Left forelimb (tissue), 1 donor: ENCODE results near the gene ACAT1.
"Not testable (repeated sequence)": the region's sequence is repeated elsewhere in the genome, so short reads cannot be mapped to it uniquely, and the experiment has no call there.

Experiments
- DNase-seq: peaks from one replicate; pipeline ENCODE4 v3.0.0-alpha.2; 2018; ENCODE audit warnings: low spot score

The ACAT1 gene

DNA sequence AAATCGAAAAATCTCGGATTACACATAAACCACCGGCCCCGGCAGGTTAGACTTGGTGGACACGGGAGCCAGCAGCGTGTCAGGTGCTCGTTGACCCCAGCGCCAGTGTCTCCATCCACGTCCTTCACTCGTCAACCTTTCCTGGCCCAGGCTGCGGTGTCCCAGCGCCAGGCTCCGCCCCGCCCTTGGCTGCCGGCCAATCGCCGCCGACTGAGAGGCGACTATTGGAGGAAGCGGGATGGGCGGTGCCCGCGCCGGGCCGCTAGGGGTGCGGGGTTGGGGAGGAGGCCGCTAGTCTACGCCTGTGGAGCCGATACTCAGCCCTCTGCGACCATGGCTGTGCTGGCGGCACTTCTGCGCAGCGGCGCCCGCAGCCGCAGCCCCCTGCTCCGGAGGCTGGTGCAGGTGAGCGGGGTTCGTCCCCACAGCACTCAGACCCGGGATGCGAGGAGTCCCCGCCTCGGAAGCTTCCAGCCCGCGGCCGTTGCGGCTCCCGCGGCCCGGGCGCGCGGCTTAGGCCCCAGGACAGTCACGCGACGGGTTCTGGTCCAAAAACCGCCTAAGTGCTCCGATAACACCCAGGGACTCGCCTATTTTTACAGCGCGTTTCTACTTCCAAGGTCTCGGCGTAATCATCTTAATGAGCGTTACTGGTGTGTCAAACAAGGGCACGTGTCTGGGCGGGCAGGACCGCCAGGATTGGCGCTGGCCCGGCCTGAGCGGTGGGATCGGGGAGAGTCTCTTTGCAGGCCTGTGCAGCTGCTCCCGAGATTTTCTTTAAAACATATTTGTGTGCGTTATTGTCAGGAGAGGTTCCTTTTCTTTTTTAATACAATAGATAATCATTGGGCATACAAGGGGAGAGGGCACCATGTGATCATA, at the start of gene ACAT1:
Gene ACAT1 (plus strand): TSS at position 294 of the 882 bp plus-strand sequence. CDS start 40 bp downstream, at position 334.
- peak; percentile 98 for DNase-seq

DNA sequence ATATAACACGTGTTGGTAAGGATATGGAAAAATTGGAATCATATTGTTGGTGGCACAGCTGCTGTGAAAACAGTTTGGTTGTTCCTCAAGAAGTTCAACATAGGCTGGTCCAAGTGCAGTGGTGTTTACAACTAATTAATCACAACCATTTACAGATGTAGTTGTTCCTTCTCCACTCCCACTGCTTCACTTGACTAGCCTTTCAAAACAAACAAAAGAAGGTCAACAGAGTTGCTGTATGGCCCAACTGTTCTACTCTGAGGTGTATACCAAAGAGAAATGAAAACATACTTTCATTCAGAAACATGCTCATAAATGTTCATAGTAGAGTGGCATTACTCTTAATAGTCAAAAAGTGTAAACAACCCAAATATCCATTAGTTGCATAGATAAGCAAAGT, 36.6 kb upstream of the ACAT1 start:
- DNase-seq: no peak

- DNase-seq: no peak
Observed at GRCh38 chr11:108085672-108086071, 35.7 kb upstream of the ACAT1 start.

DNA sequence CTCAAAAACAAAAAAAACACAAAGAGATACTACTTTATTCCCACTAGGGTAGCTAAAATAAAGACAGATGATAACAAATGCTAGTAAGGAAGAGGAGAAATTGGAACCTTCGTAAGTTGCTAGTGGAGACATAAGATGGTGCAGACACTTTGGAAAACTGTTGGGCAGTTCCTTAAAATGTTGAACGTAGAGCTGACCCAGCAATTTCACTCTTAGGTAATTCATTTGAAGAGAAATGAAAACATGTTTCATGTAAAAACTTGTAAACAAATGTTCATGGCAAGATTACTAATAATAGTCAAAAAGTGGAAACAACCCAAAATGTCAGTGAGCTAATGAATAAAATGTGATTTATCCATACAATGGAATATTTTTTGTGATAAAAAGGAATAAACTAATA, 29.2 kb upstream of the ACAT1 start:
- no peak for DNase-seq

DNA sequence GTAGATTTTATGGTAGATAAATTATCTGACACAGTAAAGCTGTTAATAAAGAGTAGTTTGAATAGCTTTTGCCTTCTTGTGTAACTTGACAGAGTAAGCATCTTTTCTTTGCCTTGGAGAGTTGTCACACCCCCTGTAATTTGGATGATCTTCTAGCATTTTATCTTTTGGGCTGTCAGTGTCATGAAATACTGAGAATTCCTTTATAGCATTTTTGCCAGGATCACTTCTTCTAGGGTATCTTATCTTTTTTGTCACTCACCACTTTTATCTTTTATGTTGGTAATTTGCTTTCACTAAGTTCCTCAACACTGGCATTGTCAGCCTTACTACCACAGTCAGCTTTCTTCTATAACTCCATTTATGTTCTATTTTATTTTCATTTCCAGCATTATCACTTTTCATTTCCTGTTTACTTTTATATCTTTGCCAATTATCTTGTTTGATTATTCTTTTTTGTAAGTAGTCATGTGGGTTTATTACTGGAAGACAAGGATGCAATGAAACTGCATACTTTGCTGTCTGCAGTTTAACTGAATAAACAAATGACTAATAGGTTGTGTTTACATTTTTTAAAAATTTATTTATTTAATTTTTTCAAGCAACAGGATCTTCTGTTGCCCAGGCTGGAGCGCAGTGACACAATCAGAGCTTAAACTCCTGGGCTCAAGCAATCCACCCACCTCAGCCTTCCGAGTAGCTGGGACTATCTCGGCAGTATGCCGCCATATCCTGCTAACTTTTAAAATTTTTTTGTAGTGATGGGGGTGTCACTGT, 28.1 kb upstream of the ACAT1 start:
- no peak for DNase-seq

DNA sequence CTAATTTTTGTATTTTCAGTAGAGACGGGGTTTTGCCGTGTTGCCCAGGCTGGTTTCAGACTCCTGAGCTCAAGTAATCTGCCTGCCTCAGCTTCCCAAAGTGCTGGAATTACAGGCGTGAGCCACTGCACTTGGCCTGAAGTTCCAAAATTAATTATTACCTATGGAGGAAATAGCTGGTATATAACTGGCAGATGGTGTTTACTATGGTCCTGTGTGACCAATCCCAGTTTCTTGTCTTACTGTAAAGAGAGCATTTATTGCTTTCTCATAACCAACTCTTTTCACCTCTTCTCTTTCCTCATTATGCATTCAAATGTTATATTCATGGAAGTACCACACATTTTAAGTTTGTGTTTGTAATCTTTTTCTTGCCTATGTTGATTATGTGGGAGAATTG, 24.2 kb upstream of the ACAT1 start:
- DNase-seq: no peak

DNA sequence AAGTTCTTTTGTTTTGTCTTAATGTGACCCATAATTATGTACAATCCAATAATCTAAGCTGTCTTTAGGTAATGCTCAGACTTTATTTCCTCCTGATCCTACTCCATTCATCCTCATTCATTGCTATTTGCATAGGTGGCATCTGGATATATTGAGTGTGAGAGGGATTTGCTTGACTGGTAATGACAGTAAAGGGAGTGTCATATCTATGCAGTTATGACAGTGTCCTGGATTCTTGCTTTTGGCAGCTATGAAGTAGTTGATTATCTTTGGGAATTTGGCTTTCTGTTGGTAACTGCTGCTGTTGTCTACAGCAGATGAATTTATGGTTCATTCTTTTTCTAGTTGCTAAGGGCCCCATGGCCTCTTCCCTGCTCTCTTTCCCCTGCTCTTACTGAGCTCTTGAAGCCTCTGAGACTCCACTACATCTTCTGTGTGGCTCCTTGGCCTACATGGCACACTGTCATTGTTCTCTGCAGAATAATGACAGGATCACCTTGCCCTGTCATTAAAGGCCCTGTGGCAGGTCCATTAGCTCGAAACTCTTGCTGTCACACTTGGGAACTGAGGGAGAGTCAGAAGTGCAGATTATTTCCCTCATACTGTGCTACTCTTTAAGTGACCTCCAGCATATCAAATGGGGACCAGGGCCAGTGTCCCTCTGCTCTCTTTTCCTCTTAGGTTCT, 20.1 kb upstream of the ACAT1 start:
- DNase-seq: no peak

DNA sequence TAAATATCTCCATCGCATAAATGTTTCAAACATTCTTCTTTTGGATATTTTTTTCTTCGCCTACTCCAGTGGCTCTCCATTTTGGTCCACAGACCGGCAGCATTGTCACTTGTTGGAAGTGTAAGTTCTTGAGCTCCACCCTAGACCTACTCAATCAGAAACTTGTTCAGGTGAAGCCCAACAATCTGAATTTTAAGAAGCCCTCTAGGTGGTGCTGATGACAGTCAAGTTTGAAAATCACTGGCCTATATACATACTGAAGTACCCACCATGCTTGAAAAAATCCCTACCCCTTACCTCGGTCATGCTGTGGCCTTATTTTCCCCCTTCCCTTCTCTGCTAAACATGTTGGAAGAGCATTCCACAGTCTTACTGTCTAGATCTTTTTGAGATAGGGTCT, 10.2 kb upstream of the ACAT1 start:
- no peak for DNase-seq

- DNase-seq: no peak
Observed at GRCh38 chr11:108112057-108112456, 9.3 kb upstream of the ACAT1 start.

GRCh38 chr11:108115500-108116140, 5.7 kb upstream of the ACAT1 start:
- DNase-seq: peak; percentile 84

- no peak for DNase-seq
Observed at GRCh38 chr11:108117746-108118371, 3.5 kb upstream of the ACAT1 start.

- not testable (repeated sequence) for DNase-seq
Observed at GRCh38 chr11:108120936-108121273, 462 bp upstream of the ACAT1 start.

- no peak for DNase-seq
Observed at GRCh38 chr11:108122166-108122628, 830 bp downstream of the ACAT1 start.

- DNase-seq: no peak
Observed at GRCh38 chr11:108125096-108125495, 3.7 kb downstream of the ACAT1 start.

DNA sequence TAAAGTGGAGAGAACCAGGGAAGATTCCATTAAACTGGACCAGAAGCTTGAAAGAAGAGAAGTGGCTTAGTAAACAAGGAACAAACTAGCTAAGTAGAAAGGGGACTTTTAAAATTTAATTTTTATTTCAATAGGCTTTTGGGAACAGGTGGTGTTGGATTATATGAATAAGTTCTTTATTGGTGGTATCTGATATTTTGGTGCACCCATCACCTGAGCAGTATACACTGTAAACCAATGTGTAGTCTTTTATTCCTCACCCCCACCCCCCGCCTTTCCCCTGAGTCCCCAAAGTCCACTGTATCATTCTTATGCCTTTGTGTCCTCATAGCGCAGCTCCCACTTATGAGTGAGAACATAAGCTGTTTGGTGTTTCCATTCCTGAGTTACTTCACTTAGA, 7.4 kb downstream of the ACAT1 start:
- no peak for DNase-seq

GRCh38 chr11:108131993-108132392, 10.6 kb downstream of the ACAT1 start:
- no peak for DNase-seq

- DNase-seq: not testable (repeated sequence)
Observed at GRCh38 chr11:108132993-108133538, 11.7 kb downstream of the ACAT1 start.

- no peak for DNase-seq
Observed at GRCh38 chr11:108135845-108136544, 14.6 kb downstream of the ACAT1 start.

- DNase-seq: no peak
Observed at GRCh38 chr11:108137212-108137611, 15.8 kb downstream of the ACAT1 start.

DNA sequence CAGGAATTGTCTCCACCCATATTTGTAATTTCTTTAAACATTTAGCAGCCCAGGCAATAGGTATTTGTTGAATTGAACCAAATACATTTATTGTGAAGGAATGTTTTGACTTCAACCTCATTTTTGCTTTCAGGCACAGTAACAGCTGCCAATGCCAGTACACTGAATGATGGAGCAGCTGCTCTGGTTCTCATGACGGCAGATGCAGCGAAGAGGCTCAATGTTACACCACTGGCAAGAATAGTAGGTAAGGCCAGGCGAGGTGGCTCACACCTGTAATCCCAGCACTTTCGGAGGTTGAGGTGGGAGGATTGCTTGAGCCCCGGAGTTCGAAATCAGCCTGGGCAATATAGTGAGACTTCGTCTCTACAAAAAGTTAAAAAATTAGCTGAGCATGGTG, 20.9 kb downstream of the ACAT1 start:
- DNase-seq: no peak

DNA sequence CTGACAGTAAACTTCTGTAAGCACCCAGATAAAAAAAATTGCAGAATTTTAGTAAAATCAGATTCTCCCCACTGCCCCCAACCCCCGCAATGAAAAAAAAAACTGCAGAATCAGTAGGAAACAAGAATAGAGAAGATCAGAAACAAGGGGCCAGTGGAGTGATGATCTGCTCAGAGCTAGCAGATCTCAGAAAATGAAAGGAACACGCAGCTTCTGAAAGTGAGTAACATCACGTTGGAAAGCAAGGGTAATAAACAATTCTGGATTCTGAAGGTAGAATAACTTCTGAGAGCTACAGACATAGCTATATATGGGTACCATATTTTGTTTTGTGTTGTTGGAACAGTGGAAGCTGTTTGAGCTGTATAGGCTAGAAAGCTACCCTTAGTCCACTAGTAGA, 23.2 kb downstream of the ACAT1 start:
- DNase-seq: no peak
